Upper lobe of left lung (tissue), 4 donors: ENCODE measurements around the gene RAN.

Experiments
- POLR2A ChIP-seq, 4 donors: fragments of 450-650 bp; IDR thresholded peaks; one replicate each; pipeline ENCODE4 v1.5.1; 2016 to 2017; ENCODE audit warnings: antibody characterized with exemption in 4 of 4, mild to moderate bottlenecking in 2 of 4
- POLR2AphosphoS5 ChIP-seq, 2 donors: sonication (generic); formaldehyde crosslinking; IDR thresholded peaks; one replicate each; pipeline ENCODE4 v1.5.1; 2017; ENCODE audit warnings: antibody characterized with exemption in 2 of 2
- TF ChIP-seq, protein P1 (sequence below), 6 experiments: fragments of 450-650 bp in 4 of 6; fragments of 200-600 bp in 2 of 6; sonication (generic) in 2 of 6; IDR thresholded peaks; one replicate each; pipeline ENCODE4 v1.5.1; 2016 to 2019; ENCODE audit warnings: antibody characterized with exemption in 6 of 6

GRCh38 chr12:130829391-130830245, 42.2 kb upstream of the RAN start:
- TF ChIP-seq, protein P1, sequence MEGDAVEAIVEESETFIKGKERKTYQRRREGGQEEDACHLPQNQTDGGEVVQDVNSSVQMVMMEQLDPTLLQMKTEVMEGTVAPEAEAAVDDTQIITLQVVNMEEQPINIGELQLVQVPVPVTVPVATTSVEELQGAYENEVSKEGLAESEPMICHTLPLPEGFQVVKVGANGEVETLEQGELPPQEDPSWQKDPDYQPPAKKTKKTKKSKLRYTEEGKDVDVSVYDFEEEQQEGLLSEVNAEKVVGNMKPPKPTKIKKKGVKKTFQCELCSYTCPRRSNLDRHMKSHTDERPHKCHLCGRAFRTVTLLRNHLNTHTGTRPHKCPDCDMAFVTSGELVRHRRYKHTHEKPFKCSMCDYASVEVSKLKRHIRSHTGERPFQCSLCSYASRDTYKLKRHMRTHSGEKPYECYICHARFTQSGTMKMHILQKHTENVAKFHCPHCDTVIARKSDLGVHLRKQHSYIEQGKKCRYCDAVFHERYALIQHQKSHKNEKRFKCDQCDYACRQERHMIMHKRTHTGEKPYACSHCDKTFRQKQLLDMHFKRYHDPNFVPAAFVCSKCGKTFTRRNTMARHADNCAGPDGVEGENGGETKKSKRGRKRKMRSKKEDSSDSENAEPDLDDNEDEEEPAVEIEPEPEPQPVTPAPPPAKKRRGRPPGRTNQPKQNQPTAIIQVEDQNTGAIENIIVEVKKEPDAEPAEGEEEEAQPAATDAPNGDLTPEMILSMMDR (IDR thresholded peaks at IDR 0.05): no peak
- TF ChIP-seq POLR2AphosphoS5 (IDR thresholded peaks at IDR 0.05): no peak
- no peak for TF ChIP-seq POLR2A (IDR thresholded peaks at IDR 0.05)
